Measurements from ENCODE around the gene BIN2. TPM values are rescaled to one million over a fixed set of nuclear protein-coding genes. Genes with fewer than 3 reads are reported as not detected.

Gene BIN2
- total RNA-seq, 4 donors from 2014 or later: 1.7 to 8.3 (median 2.9) TPM

GRCh38 chr12:51238510-51239334, 85.3 kb downstream of the BIN2 start, which contains the start of gene DAZAP2:
DAZAP2 (plus strand) TSS chr12:51238826; CDS start chr12:51238908, 82 bp downstream.
- intact Hi-C loops (cut with DNase I): loop anchor here (2.0 to 5.0 kb wide), 3 partner anchors 20 to 191 kb away; partner anchors contain the start of genes LETMD1, POU6F1 and TFCP2
- H3K4me1 ChIP-seq: peaks cover 31 to 44% (median 40%) of the 10 kb centered on the region in 4 donors
- TF ChIP-seq POLR2A (IDR thresholded peaks at IDR 0.05; ENCODE audit: low read depth): peak; percentile 94
- TF ChIP-seq POLR2AphosphoS5 (IDR thresholded peaks at IDR 0.05): peak; percentile 92 to 99
- TF ChIP-seq EP300 (IDR thresholded peaks at IDR 0.05): no peak
- TF ChIP-seq CTCF (IDR thresholded peaks at IDR 0.05): peak in 2 of 3 experiments; percentile 12 to 42

GRCh38 chr12:51238037-51238509, 85.9 kb downstream of the BIN2 start:
- H3K4me1 ChIP-seq: peaks cover 31 to 42% (median 38%) of the 10 kb centered on the region in 4 donors
- H3K9me3 ChIP-seq: no peaks in the 10 kb centered on the region
- no peak for DNase-seq (ENCODE audit: extremely low spot score)
- peak overlapping the region; percentile 74 to 96 (median 91) for H3K4me3 ChIP-seq
- WGBS: 11% methylated on average over 10 of the region's 10 CpGs
- H3K36me3 ChIP-seq: peaks cover 24 to 34% (median 31%) of the 10 kb centered on the region in 4 donors
- TF ChIP-seq CTCF (IDR thresholded peaks at IDR 0.05) (no peak), POLR2A (IDR thresholded peaks at IDR 0.05; ENCODE audit: low read depth) (no peak), EP300 (IDR thresholded peaks at IDR 0.05) (no peak), POLR2AphosphoS5 (IDR thresholded peaks at IDR 0.05) (no peak)
- no peaks in the 10 kb centered on the region for H3K27me3 ChIP-seq
- intact Hi-C loops (cut with DNase I): loop anchor here (2.0 to 5.0 kb wide), 3 partner anchors 19 to 191 kb away; partner anchors contain the start of genes LETMD1, POU6F1 and TFCP2
- H3K27ac ChIP-seq (replicated peaks in 1 of 4): peak overlapping the region; percentile 94 to 100 (median 99)

More at GRCh38 chr12:51238510-51239334, 85.3 kb downstream of the BIN2 start, which contains the start of gene DAZAP2:
- H3K27ac ChIP-seq (replicated peaks in 1 of 4): peak within 1 kb of the TSS; percentile 94 to 100 (median 99)
- H3K27me3 ChIP-seq: no peaks in the 10 kb centered on the region
- peaks cover 24 to 40% (median 36%) of the 10 kb centered on the region in 4 donors for H3K36me3 ChIP-seq
- peak; percentile 99 for DNase-seq (ENCODE audit: extremely low spot score)
- H3K4me3 ChIP-seq: peak within 1 kb of the TSS; percentile 74 to 96 (median 91)
- no peaks in the 10 kb centered on the region for H3K9me3 ChIP-seq
- WGBS: 1% methylated on average over 35 of the region's 70 CpGs

- Histone ChIP-seq H3K4me3 (no peak overlapping the region), H3K27me3 (no peaks in the 10 kb centered on the region), H3K36me3 (no peaks in the 10 kb centered on the region), H3K27ac (replicated peaks in 1 of 4) (no peak overlapping the region), H3K4me1 (peaks cover 6 to 8% (median 7%) of the 10 kb centered on the region in 4 donors), H3K9me3 (no peaks in the 10 kb centered on the region)
- TF ChIP-seq POLR2A (IDR thresholded peaks at IDR 0.05; ENCODE audit: low read depth): no peak
- no peak for TF ChIP-seq POLR2AphosphoS5 (IDR thresholded peaks at IDR 0.05)
- TF ChIP-seq EP300 (IDR thresholded peaks at IDR 0.05): no peak
- no peak for TF ChIP-seq CTCF (IDR thresholded peaks at IDR 0.05)
- intact Hi-C loops (cut with DNase I): no loop called here
- 63% methylated on average over 5 of the region's 5 CpGs for WGBS
- no peak for DNase-seq (ENCODE audit: extremely low spot score)
These were observed 89.4 kb downstream of the BIN2 start for GRCh38 chr12:51234530-51234929.

- DNase-seq (ENCODE audit: extremely low spot score): no peak
- intact Hi-C loops (cut with DNase I): no loop called here
These were observed 91.3 kb downstream of the BIN2 start for GRCh38 chr12:51232642-51233041.

More at GRCh38 chr12:51232642-51233041, 91.3 kb downstream of the BIN2 start:
- Histone ChIP-seq H3K4me3 (no peak overlapping the region), H3K9me3 (no peaks in the 10 kb centered on the region), H3K4me1 (no peaks in the 10 kb centered on the region), H3K27ac (replicated peaks in 1 of 4) (no peak overlapping the region), H3K36me3 (no peaks in the 10 kb centered on the region), H3K27me3 (no peaks in the 10 kb centered on the region)
- TF ChIP-seq POLR2A (IDR thresholded peaks at IDR 0.05; ENCODE audit: low read depth): no peak
- TF ChIP-seq EP300 (IDR thresholded peaks at IDR 0.05): no peak
- TF ChIP-seq POLR2AphosphoS5 (IDR thresholded peaks at IDR 0.05): no peak
- TF ChIP-seq CTCF (IDR thresholded peaks at IDR 0.05): no peak

Other genes with a start within 250 kb of the BIN2 start
- 10 to 100 TPM; 20.3 to 31.5 (median 25.5) TPM for gene CSRNP2, start 240.6 kb downstream of the BIN2 start, total RNA-seq
- gene TFCP2, start 151.0 kb downstream of the BIN2 start, total RNA-seq: 10 to 100 TPM; 11.3 to 16.2 (median 15.2) TPM
- 10 to 100 TPM; 13.3 to 27.2 (median 16.9) TPM for gene POU6F1, start 106.1 kb downstream of the BIN2 start, total RNA-seq
- 100 to 1,000 TPM; 247 to 451 (median 356) TPM for gene DAZAP2, start 85.3 kb downstream of the BIN2 start, total RNA-seq
- gene SMAGP, start 53.8 kb downstream of the BIN2 start, total RNA-seq: 1 to 10 TPM; 1.2 to 5.2 (median 4.0) TPM
- not detected for gene CELA1, start 22.5 kb upstream of the BIN2 start, total RNA-seq
- 1 to 10 TPM; 1.4 to 5.8 (median 3.1) TPM for gene GALNT6, start 67.2 kb upstream of the BIN2 start, total RNA-seq
- 1 to 10 TPM in 1 of 4 donors, under 1 TPM in 3; 0.46 to 1.7 (median 0.90) TPM for gene SLC4A8, start 100.7 kb upstream of the BIN2 start, total RNA-seq